H1 (cell line): ENCODE data around the gene SBF1. TPM values are rescaled to one million over a fixed set of nuclear protein-coding genes. Genes with fewer than 3 reads are reported as not detected.

Source experiments
- CTCF ChIA-PET: fragments of 300-600 bp; sonication (Branson Sonifier 250); formaldehyde crosslinking; loops from one replicate; lab custom pipeline; 2021; ENCODE audit not compliant: partially characterized antibody; lab: Charles Lee
- POLR2A ChIA-PET: fragments of 300-600 bp; sonication (Branson Sonifier 250); formaldehyde crosslinking; loops from one replicate; lab custom pipeline; 2021; ENCODE audit warnings: inconsistent platforms; ENCODE audit not compliant: partially characterized antibody; lab: Charles Lee
- DNase-seq, 2 experiments: peaks; one replicate each; pipeline versions ENCODE4 v3.0.0 to v3.0.0-alpha.2; 2010 to 2022; ENCODE audit warnings: low spot score in 2 of 2, low read depth in 1 of 2, mixed read lengths in 1 of 2
- FAIRE-seq: peaks from 2 replicates; lab custom pipeline; 2011; peaks lifted over from hg19 to GRCh38; lab: Jason Lieb, UNC
- H2AFZ ChIP-seq: 2 replicates; pipeline ENCODE4 v1.8.1; 2012; ENCODE audit warnings: low read length, inconsistent platforms
- H2AK5ac ChIP-seq: 2 replicates; pipeline ENCODE4 v1.6.1; 2013; ENCODE audit warnings: low read depth, low read length
- H2BK120ac ChIP-seq: replicated peaks from 2 replicates; pipeline ENCODE3; 2013; ENCODE audit warnings: low read depth, low read length, inconsistent platforms
- H2BK12ac ChIP-seq: 2 replicates; pipeline ENCODE4 v1.6.1; 2013; ENCODE audit warnings: low read depth, low read length
- H2BK15ac ChIP-seq: 2 replicates; pipeline ENCODE4 v1.6.1; 2013; ENCODE audit warnings: low read length
- H2BK20ac ChIP-seq: 2 replicates; pipeline ENCODE4 v1.6.1; 2013; ENCODE audit warnings: low read length
- H2BK5ac ChIP-seq: 2 replicates; pipeline ENCODE4 v1.6.1; 2013; ENCODE audit warnings: low read depth, low read length
- H3K14ac ChIP-seq: 2 replicates; pipeline ENCODE4 v1.6.1; 2013; ENCODE audit warnings: inconsistent platforms; ENCODE audit not compliant: insufficient read length
- H3K18ac ChIP-seq: 2 replicates; pipeline ENCODE4 v1.6.1; 2013; ENCODE audit warnings: low read length; ENCODE audit errors: extremely low read depth
- H3K23ac ChIP-seq: 2 replicates; pipeline ENCODE4 v1.6.1; 2013; ENCODE audit warnings: inconsistent platforms; ENCODE audit not compliant: insufficient read length
- H3K23me2 ChIP-seq: 2 replicates; pipeline ENCODE4 v1.6.1; 2013; ENCODE audit warnings: low read depth, low read length
- H3K27ac ChIP-seq: 2 replicates; pipeline ENCODE4 v1.6.1; 2011; ENCODE audit warnings: low read depth, low read length, inconsistent platforms
- H3K27me3 ChIP-seq, 4 experiments: replicated peaks in 1 of 4; 1 replicate in 1 of 4; 2 replicates in 3 of 4; pipeline versions ENCODE4 v1.6.1 to v1.8.1; 2011 to 2013; ENCODE audit warnings: low read length in 3 of 4, mild to moderate bottlenecking in 3 of 4, inconsistent platforms in 2 of 4, mixed read lengths in 2 of 4, moderate library complexity in 1 of 4; ENCODE audit not compliant: control insufficient read depth in 3 of 4, insufficient read depth in 3 of 4; ENCODE audit errors: extremely low read depth in 1 of 4
- H3K36me3 ChIP-seq, 4 experiments: 2 replicates each; pipeline versions ENCODE4 v1.6.1 to v1.8.1; 2011 to 2013; ENCODE audit warnings: mild to moderate bottlenecking in 4 of 4, low read length in 3 of 4, moderate library complexity in 2 of 4, control low read depth in 1 of 4, inconsistent platforms in 1 of 4; ENCODE audit not compliant: insufficient read depth in 4 of 4, control insufficient read depth in 2 of 4
- H3K4ac ChIP-seq: replicated peaks from 2 replicates; pipeline ENCODE3; 2013; ENCODE audit warnings: low read length, low read depth, mixed read lengths, inconsistent platforms; ENCODE audit not compliant: insufficient read length
- H3K4me1 ChIP-seq, 4 experiments: replicated peaks in 1 of 4; 1 replicate in 1 of 4; 2 replicates in 3 of 4; pipeline versions ENCODE4 v1.6.1 to v1.8.1; 2011 to 2013; ENCODE audit warnings: low read length in 3 of 4, inconsistent platforms in 2 of 4, mixed read lengths in 1 of 4; ENCODE audit not compliant: insufficient read depth in 4 of 4, control insufficient read depth in 3 of 4
- H3K4me2 ChIP-seq, 2 experiments: 2 replicates each; pipeline versions ENCODE4 v1.6.1 to v1.8.1; 2011 to 2013; ENCODE audit warnings: low read depth in 2 of 2, low read length in 2 of 2, control low read depth in 1 of 2, inconsistent platforms in 1 of 2, mild to moderate bottlenecking in 1 of 2; ENCODE audit not compliant: insufficient read depth in 1 of 2
- H3K4me3 ChIP-seq, 4 experiments: fragments of 200-600, 300-600 bp in 1 of 4; sonication (generic), shearing (Covaris generic), sonication (Bioruptor Twin) in 1 of 4; 2 replicates each; pipeline versions ENCODE4 v1.5.1 to v1.8.1; 2011 to 2016; ENCODE audit warnings: low read length in 4 of 4, low read depth in 3 of 4, control low read depth in 2 of 4, inconsistent platforms in 2 of 4, mild to moderate bottlenecking in 2 of 4, mixed read lengths in 1 of 4, moderate library complexity in 1 of 4; ENCODE audit not compliant: insufficient read depth in 2 of 4; ENCODE audit errors: extremely low read depth in 1 of 4
- H3K56ac ChIP-seq: replicated peaks from 2 replicates; pipeline ENCODE3; 2013; ENCODE audit warnings: low read depth, mild to moderate bottlenecking, mixed read lengths, low read length, inconsistent platforms; ENCODE audit not compliant: insufficient read length
- H3K79me1 ChIP-seq: 2 replicates; pipeline ENCODE4 v1.6.1; 2013; ENCODE audit warnings: low read depth, low read length, control low read depth
- H3K79me2 ChIP-seq, 2 experiments: 2 replicates each; pipeline versions ENCODE4 v1.6.1 to v1.8.1; 2012 to 2013; ENCODE audit warnings: low read length in 2 of 2, mild to moderate bottlenecking in 2 of 2, inconsistent platforms in 1 of 2; ENCODE audit not compliant: insufficient read depth in 2 of 2, control insufficient read depth in 1 of 2
- H3K9ac ChIP-seq, 4 experiments: replicated peaks in 1 of 4; 1 replicate in 1 of 4; 2 replicates in 3 of 4; pipeline versions ENCODE4 v1.6.1 to v1.8.1; 2011 to 2013; ENCODE audit warnings: low read depth in 3 of 4, low read length in 3 of 4, control low read depth in 2 of 4, mild to moderate bottlenecking in 2 of 4, moderate library complexity in 2 of 4, inconsistent platforms in 1 of 4; ENCODE audit errors: extremely low read depth in 1 of 4
- H3K9me3 ChIP-seq, 2 experiments: 2 replicates each; pipeline versions ENCODE4 v1.6.1 to v1.8.1; 2012 to 2013; ENCODE audit warnings: mild to moderate bottlenecking in 2 of 2, moderate library complexity in 2 of 2, control low read depth in 1 of 2, inconsistent platforms in 1 of 2, low read depth in 1 of 2, low read length in 1 of 2, mixed read lengths in 1 of 2; ENCODE audit not compliant: insufficient read depth in 2 of 2
- H4K20me1 ChIP-seq, 2 experiments: replicated peaks in 1 of 2; 2 replicates each; pipeline versions ENCODE3 to v1.8.1; 2011 to 2013; ENCODE audit warnings: inconsistent platforms in 2 of 2, low read length in 2 of 2, mild to moderate bottlenecking in 1 of 2; ENCODE audit not compliant: insufficient read depth in 2 of 2, control insufficient read depth in 1 of 2
- H4K5ac ChIP-seq: 2 replicates; pipeline ENCODE4 v1.6.1; 2013; ENCODE audit warnings: low read length, low read depth, mixed read lengths, inconsistent platforms; ENCODE audit not compliant: insufficient read length
- H4K8ac ChIP-seq: 2 replicates; pipeline ENCODE4 v1.8.0; 2013; ENCODE audit warnings: mild to moderate bottlenecking, moderate library complexity, low read length, inconsistent platforms; ENCODE audit not compliant: insufficient read depth; ENCODE audit errors: extremely low read depth
- H4K91ac ChIP-seq: replicated peaks from 2 replicates; pipeline ENCODE3; 2013; ENCODE audit warnings: low read length, mixed read lengths, inconsistent platforms; ENCODE audit not compliant: insufficient read length
- KDM1A ChIP-seq: fragments of 200-600, 300-600 bp; sonication (generic); IDR thresholded peaks from 2 replicates; pipeline ENCODE4 v1.7.1; 2016; ENCODE audit warnings: mild to moderate bottlenecking, low read length, borderline replicate concordance
- MAX ChIP-seq: IDR thresholded peaks from 2 replicates; pipeline ENCODE4 v1.6.1; 2012; ENCODE audit warnings: inconsistent platforms
- RNF2 ChIP-seq: fragments of 200-900, 300-1000 bp; sonication (generic); IDR thresholded peaks from 2 replicates; pipeline ENCODE4 v1.7.1; 2016; ENCODE audit warnings: borderline replicate concordance, low read depth, mild to moderate bottlenecking, antibody characterized with exemption, low read length; ENCODE audit not compliant: poor library complexity, severe bottlenecking; ENCODE audit errors: missing control alignments
- SUZ12 ChIP-seq: fragments of 200-600 bp; sonication (generic); IDR thresholded peaks from 2 replicates; pipeline ENCODE4 v1.6.1; 2012; ENCODE audit warnings: mild to moderate bottlenecking, inconsistent platforms, low read length, moderate library complexity, mixed read lengths
- WGBS, 2 experiments: shearing (Covaris generic) in 1 of 2; methylation state at CpG; one replicate each; pipeline versions ENCODE4 v1.1.6 to v1.1.7; 2013 to 2015; ENCODE audit warnings: low lambda C conversion rate in 2 of 2, mixed read lengths in 2 of 2, inconsistent platforms in 1 of 2, low coverage in 1 of 2, missing lambda C conversion rate in 1 of 2; ENCODE audit not compliant: insufficient replicate concordance in 2 of 2, insufficient coverage in 1 of 2, insufficient read length in 1 of 2; ENCODE audit errors: extremely low coverage in 1 of 2, missing lambda C conversion rate in 1 of 2; 5-methylcytosine and 5-hydroxymethylcytosine counted together
- polyA plus RNA-seq, 7 experiments: library from polyadenylated mRNA; depleted of rRNA in 3 of 7; stranded (reverse) in 5 of 7; unstranded in 2 of 7; fragments of >200 nt in 5 of 7; fragments of 200-250 nt in 2 of 7; gene quantifications; 1 replicate in 5 of 7; 2 replicates in 1 of 7; 4 replicates in 1 of 7; pipeline versions ENCODE4 v1.2.1 to v1.2.3, GENCODE V29; 2011 to 2013; ENCODE audit warnings: missing spikeins in 2 of 7, mixed read lengths in 2 of 7
- total RNA-seq: library from RNA; stranded (reverse); fragmentation: NEBNext Ultra II Directional; extraction: Animal tissue kit (Norgen Biotek cat#: 25700); gene quantifications from 2 replicates; pipeline ENCODE4 v1.2.1, GENCODE V29; 2021

SBF1 gene
- total and polyA plus RNA-seq, 2 of the 8 experiments (the other 6 are each of a cell fraction or from before 2014, with no cell fraction given), result 29.1 to 71.5 TPM

GRCh38 chr22:50523458-50523805 is 48.6 kb upstream of the SBF1 start:
- POLR2A ChIA-PET, result interaction anchor here (0.7 to 1.0 kb wide), 2 partner anchors 12 to 16 kb away, joined by 3 to 4 read pairs; partner anchors contain the start of genes LMF2 and NCAPH2
- Histone ChIP-seq H2AK5ac (no peak overlapping the region), H2BK20ac (no peak overlapping the region), H4K5ac (no peak overlapping the region), H4K91ac (no peak overlapping the region), H2BK12ac (no peak overlapping the region), H3K56ac (no peak overlapping the region), H3K27ac (no peak overlapping the region), H3K14ac (no peak overlapping the region), H4K20me1 (peaks cover 5 to 18% of the 10 kb centered on the region in 2 experiments), H2AFZ (no peak overlapping the region), H2BK15ac (no peak overlapping the region), H2BK120ac (no peak overlapping the region), H3K79me2 (no peaks in the 10 kb centered on the region), H3K36me3 (peaks cover 4 to 25% (median 16%) of the 10 kb centered on the region in 4 experiments; a peak in 7 of 8 replicates)
- no peak for FAIRE-seq
- 92% methylated on average over 16 of the region's 16 CpGs; no CpG with 5 or more reads in 1 of the 2 experiments for WGBS, 2 experiments
- TF ChIP-seq SUZ12 (no peak), MAX (no peak), KDM1A (no peak), RNF2 (no peak)
- TF ChIP-seq, all 59 proteins: peak for 0
- no peak overlapping the region for H3K4ac ChIP-seq
- H4K8ac ChIP-seq, result 0 out of 2 replicates have a peak overlapping the region, but pooled peaks have one; percentile 0
- peaks cover 0 to 11% (median 6%) of the 10 kb centered on the region in 4 experiments; a peak in 5 of 7 replicates for H3K4me1 ChIP-seq
- CTCF ChIA-PET, result no interaction called here
- no peaks in the 10 kb centered on the region for H3K9me3 ChIP-seq
- H3K23me2 ChIP-seq, result peaks cover 17% of the 10 kb centered on the region; the same call in 1 of the 2 replicates
- H3K4me3 ChIP-seq, result no peak overlapping the region
- H3K27me3 ChIP-seq, result peaks cover 3 to 18% (median 12%) of the 10 kb centered on the region in 4 experiments; a peak in 6 of 7 replicates
- H3K23ac ChIP-seq, result no peak overlapping the region
- no peak overlapping the region for H3K4me2 ChIP-seq
- no peak for DNase-seq
- no peak overlapping the region for H3K18ac ChIP-seq
- no peak overlapping the region for H3K9ac ChIP-seq
- no peaks in the 10 kb centered on the region for H3K79me1 ChIP-seq
- H2BK5ac ChIP-seq, result no peak overlapping the region
